Endothelial cell of umbilical vein (primary cell): ENCODE data around the gene CDIPT.

ENCODE experiments used
- CTCF ChIP-seq, 2 donors: IDR thresholded peaks; 1 replicate in 1 of 2; 2 replicates in 1 of 2; pipeline ENCODE4 v1.5.1; 2011; ENCODE audit warnings: low read length in 2 of 2, mild to moderate bottlenecking in 2 of 2, moderate library complexity in 2 of 2, control low read depth in 1 of 2, inconsistent platforms in 1 of 2, low read depth in 1 of 2; ENCODE audit not compliant: insufficient read depth in 1 of 2; ENCODE audit errors: extremely low read depth in 1 of 2
- EZH2 ChIP-seq: IDR thresholded peaks from 2 replicates; pipeline ENCODE4 v1.6.1; 2012; ENCODE audit warnings: borderline replicate concordance, low read depth, mild to moderate bottlenecking, moderate library complexity, low read length, inconsistent platforms; ENCODE audit not compliant: severe bottlenecking
- MAX ChIP-seq: IDR thresholded peaks from 2 replicates; pipeline ENCODE4 v1.6.1; 2011; ENCODE audit not compliant: insufficient read depth, insufficient read length
- POLR2A ChIP-seq: IDR thresholded peaks from 2 replicates; pipeline ENCODE4 v1.6.1; 2012; ENCODE audit warnings: low read depth, mild to moderate bottlenecking, control low read depth, low read length
- POLR2AphosphoS5 ChIP-seq: IDR thresholded peaks from 2 replicates; pipeline ENCODE4 v1.6.1; 2012; ENCODE audit warnings: low read depth, mild to moderate bottlenecking, control low read depth, low read length, moderate library complexity; ENCODE audit not compliant: insufficient read depth

GRCh38 chr16:29892458-29892813 is 29.4 kb upstream of the CDIPT start:
- TF ChIP-seq POLR2A (no peak), CTCF (IDR thresholded peaks at IDR 0.05; ENCODE audit: extremely low read depth in 1 of 2, insufficient read depth in 1 of 2, low read depth in 1 of 2, low read length in 2 of 2) (no peak), MAX (no peak), POLR2AphosphoS5 (no peak), EZH2 (no peak)
